ENCODE measurements around the gene RNF38.
A peak's percentile ranks its signal among the peaks of the same experiment; 100 is the strongest.
"Not testable (repeated sequence)": the region's sequence is repeated elsewhere in the genome, so short reads cannot be mapped to it uniquely, and the experiment has no call there.

The RNF38 gene

GRCh38 chr9:36402536-36402935, 2.5 kb upstream of the RNF38 start:
- no peak for DNase-seq

DNA sequence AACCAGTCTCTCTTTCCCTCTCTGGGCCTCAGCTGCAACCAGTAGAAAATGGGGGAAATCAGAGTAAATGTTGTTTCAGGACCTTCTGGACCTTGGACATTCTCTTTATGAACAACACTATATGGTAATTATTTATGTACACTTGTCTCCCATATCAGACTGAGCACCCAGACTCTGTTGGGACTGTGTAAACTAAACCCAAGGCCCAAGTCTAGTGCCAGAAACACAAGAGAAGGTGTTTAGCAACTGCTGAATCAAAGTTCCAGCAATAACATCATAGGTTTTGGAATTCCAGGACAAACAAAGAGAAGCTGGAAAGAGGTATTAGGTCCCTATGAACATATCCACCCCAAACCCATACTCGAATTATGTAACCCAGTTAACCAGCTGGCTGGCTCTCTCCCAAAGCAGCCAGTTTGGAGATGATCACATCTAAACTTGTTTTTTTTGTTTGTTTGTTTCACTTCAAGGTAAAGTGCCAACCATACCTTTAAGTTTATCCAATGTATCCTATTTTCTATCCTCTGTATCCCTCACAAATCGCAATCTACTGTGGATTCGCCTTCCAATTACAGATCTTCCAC, 1.9 kb upstream of the RNF38 start:
- no peak for DNase-seq

GRCh38 chr9:36401164-36401740, 1.2 kb upstream of the RNF38 start:
- peak; percentile 51 for DNase-seq

GRCh38 chr9:36400332-36401163, 479 bp upstream of the RNF38 start:
- peak; percentile 62 for DNase-seq

DNA sequence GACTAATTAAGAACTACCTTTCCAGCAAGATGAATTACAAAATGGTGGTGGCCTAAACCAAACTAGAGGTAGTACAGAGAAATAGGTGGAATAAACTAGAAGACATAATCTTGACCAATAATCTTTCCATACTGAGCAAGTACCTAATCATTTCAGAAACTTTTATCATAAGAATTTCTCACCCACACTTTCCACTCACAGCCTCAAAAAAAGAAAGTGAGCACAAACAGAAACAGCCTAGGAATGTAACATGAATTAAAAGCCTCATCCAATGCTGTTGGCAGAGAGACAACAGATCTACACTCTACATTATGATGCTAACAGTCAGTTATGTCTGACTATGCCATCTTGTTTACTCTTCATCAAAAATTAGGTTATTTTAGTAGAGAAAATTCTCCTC, 1.3 kb downstream of the RNF38 start:
- no peak for DNase-seq

DNA sequence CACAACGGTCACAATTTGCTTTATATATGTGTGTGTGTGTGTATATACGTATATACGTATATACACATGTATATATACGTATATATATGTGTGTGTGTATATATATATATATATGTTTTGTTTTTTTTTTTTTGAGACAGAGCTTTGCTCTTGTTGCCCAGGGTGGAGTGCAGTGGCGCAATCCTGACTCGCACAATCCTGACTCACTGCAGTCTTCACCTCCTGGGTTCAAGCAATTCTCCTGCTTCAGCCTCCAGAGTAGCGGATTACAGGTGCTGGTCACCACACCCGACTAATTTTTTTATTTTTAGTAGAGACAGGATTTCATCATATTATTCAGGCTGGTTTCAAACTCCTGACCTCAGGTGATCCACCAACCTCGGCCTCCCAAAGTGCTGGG, 3.1 kb downstream of the RNF38 start:
- no peak for DNase-seq

DNA sequence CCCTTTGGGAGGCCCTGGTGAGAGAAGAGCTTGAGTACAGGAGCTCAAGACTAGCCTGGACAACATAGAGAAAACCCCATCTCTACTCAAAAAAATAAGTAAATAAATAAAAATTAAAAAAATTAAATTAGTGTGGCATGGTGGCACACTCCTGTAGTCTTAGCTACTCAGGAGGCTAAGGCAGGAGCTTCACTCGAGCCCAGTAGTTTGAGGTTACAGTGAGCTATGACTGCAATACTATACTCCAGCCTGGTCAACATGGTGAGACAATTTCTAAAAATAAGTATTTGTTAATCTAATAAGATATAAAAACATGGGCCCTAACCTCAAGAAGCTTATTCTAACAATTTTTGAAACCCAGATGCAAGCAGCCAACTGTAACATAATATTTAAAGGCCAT, 7.6 kb downstream of the RNF38 start:
- DNase-seq = no peak

GRCh38 chr9:36389590-36389989, 10.5 kb downstream of the RNF38 start:
- DNase-seq = no peak

- not testable (repeated sequence) for DNase-seq
Measured at GRCh38 chr9:36386396-36386965, 13.6 kb downstream of the RNF38 start.

- no peak for DNase-seq
Measured at GRCh38 chr9:36382484-36382883, 17.6 kb downstream of the RNF38 start.

GRCh38 chr9:36364577-36364976, 35.5 kb downstream of the RNF38 start:
- DNase-seq = no peak

- DNase-seq = no peak
Measured at GRCh38 chr9:36363448-36363847, 36.6 kb downstream of the RNF38 start.

- DNase-seq = no peak
Measured at GRCh38 chr9:36358486-36358885, 41.6 kb downstream of the RNF38 start.

DNA sequence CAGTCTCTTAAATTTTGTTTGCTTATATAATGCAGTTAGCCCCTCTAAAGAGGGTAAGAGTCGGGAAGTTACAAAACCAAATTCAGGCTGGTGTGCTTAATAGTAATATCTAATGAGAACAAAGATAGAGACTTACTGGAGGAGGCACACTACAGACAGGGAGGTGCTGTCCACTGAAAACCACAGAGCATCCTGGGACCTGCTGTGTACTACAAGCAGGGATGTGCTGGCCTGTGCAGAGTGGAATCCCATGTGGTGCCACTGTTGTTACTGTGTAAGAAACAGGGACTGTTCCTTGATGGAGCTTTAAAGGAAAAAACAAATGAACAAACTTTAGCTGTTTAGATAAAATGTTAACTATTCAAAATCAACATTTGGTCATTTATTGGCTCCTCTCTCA, 42.4 kb downstream of the RNF38 start:
- no peak for DNase-seq

DNA sequence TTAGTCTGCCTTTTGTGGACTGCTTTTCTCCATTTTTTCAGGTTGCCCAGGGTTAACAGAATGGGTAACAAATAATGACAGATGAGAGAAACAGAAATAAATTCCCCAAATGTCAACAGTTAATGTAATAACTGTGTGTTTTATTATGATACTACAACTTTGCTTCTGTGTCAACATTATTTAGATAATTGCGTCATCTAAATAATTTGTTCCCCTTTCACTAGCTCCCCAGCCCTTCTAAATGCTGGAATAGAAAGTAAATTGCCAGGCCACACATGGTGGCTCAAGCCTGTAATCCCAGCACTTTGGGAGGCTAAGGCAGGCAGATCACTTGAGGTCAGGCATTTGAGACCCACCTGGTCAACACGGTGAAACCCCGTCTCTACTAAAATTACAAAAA, 53.5 kb downstream of the RNF38 start:
- no peak for DNase-seq

DNA sequence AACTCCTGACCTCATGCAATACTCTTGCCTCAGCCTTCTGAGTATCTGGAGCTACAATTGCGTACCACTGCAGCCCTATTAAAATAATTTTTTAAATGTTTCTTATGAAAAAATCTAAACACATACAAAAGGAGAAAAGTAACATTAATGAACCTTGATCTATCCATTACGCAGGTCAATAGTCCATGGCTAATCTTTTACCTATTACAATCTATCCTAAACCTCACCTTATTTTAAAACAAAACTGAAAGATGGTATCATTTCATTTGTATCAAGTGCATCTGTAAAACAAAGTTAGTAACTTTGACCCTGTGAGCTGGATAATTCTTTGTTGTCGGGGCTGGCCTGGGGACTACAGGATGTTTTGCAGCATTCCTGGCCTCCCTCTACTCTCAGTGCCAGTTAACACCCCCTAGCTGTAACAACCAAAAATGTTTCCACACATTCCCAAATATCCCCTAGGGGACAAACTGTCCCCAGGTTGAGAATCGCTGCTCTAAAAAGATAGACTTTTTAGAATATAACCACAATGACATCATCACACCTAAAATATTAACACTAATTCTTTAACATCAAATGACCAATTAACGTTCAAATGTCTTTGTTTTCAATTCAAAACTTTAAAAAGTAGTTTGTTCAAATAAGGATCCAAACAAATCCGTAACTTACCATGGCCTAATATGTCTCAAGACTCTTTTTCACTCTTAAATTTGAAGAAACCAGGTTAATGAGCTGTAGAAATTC, 54.8 kb downstream of the RNF38 start:
- no peak for DNase-seq

DNA sequence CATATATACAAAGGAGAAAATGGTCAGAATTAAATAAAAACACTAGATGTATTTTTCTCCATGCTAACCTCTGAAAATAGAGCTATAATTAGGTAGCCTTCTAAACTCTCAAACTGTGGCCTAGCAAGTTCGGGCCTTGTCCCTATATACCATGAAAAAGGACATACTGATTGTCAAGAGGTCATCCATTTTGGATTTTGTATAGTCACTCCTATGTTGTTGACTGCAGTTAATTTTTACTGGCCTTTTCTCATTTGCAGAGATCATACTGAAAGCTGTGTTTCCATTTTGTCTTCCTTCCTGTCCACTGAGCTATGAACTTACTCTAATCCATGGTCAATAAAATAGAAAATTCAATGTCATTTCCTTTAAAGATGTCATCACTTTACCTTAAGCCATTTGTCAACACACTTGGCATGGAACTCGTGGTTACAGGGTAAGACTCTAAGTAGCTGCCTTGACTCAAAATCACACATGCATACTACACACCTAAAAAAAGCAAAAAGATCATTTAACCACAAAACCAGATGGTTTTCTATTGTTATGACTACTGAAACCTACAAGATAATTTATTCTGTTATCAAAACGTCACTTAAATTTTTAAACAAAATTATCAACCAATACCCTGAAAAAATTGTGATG, 58.0 kb downstream of the RNF38 start:
- DNase-seq = no peak

GRCh38 chr9:36337865-36338264, 62.2 kb downstream of the RNF38 start:
- no peak for DNase-seq

GRCh38 chr9:36337002-36337401, 63.1 kb downstream of the RNF38 start:
- DNase-seq = no peak

DNA sequence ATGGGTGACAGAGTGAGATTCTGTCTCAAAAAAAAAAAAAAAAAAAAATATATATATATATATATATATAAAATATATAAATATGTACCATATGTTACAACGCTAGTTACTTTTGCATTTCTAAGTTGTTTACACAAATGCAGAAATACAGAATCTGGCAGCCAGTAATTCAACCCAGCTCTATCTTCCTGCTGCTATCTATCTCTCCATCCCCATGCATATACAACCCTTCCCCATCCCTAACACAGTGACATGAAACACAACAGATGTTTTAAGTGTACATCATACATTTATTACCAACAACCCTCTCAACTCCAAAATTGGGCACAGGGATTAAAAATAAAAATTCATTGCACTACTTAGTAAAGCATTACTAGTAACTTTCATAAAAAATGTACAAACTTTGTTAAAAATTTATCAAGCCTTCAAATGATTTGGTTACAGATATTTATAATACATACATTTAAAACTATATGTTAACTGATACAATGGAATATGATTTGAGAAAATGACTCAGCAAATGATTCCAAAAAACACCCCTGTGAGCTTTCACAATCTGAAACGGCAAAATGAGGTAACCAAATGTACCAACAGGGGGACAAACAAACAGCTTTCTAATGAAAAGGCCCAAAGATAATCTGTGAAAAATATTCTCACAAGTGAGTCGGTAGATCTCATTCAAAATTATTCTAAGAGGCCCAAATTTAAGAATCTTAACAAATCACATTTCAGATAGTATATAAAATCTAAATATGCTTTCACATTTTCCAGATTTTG, 63.8 kb downstream of the RNF38 start:
- no peak for DNase-seq

GRCh38 chr9:36332006-36332405, 68.1 kb downstream of the RNF38 start:
- DNase-seq = no peak
